Measurements from ENCODE around the gene LRMDA.

- no peak for TF ChIP-seq EP300 (IDR thresholded peaks at IDR 0.05; ENCODE audit: borderline replicate concordance)
- no peak for TF ChIP-seq CREB1 (IDR thresholded peaks at IDR 0.05; ENCODE audit: low read depth)
- TF ChIP-seq REST (IDR thresholded peaks at IDR 0.05; ENCODE audit: low read depth): no peak
- no peak for TF ChIP-seq CEBPB (IDR thresholded peaks at IDR 0.05)
- no peak for TF ChIP-seq MAX (IDR thresholded peaks at IDR 0.05)
- no peak for TF ChIP-seq ZBTB7A (IDR thresholded peaks at IDR 0.05; ENCODE audit: low read depth)
- TF ChIP-seq TAF1 (IDR thresholded peaks at IDR 0.05; ENCODE audit: low read depth): no peak
- no peak for TF ChIP-seq NFIC (IDR thresholded peaks at IDR 0.05)
- no peak for TF ChIP-seq TCF12 (IDR thresholded peaks at IDR 0.05; ENCODE audit: low read depth)
These were observed 519.7 kb downstream of the LRMDA start for GRCh38 chr10:75950997-75951589.

Measured in Ishikawa (cell line).